Fibroblast of mammary gland (primary cell): Measurements from ENCODE around the gene PEA15.

Experiments used
- DNase-seq: peaks from one replicate; pipeline ENCODE4 v3.0.0-alpha.2; 2010; ENCODE audit warnings: low read depth
- H3K4me3 ChIP-seq: 2 replicates; pipeline ENCODE4 v1.5.1; 2011; ENCODE audit warnings: low read depth, mild to moderate bottlenecking, low read length, moderate library complexity; ENCODE audit not compliant: control insufficient read depth
- CTCF ChIP-seq: conservative IDR thresholded peaks from 2 replicates; pipeline ENCODE4 v1.5.1; 2011; ENCODE audit warnings: low read depth, low read length, inconsistent platforms; ENCODE audit not compliant: control insufficient read depth, insufficient read depth

Gene PEA15

GRCh38 chr1:160177231-160177630 lies 28.0 kb upstream of the PEA15 start:
- TF ChIP-seq CTCF, result no peak
- no peak for DNase-seq
- no peak overlapping the region for H3K4me3 ChIP-seq

DNA sequence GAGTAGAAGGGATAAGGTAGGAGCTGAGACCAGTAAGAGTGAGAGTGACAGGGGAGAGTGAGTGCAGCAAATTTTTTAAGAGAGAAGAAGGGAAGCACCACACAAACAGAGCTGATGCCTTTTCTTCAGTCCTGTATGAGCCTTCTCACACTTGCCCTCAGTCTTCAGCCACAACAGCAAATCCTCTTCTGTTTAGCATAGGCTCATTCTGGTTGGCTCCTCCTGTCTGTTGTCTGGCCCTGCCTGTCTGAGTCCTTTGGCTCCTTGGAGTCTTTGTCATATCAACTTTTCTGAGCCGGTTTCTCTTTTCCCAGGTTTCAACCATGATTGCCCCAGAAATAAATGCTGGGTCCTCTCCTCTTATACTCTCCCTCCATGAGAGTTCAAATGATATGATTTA lies 27.5 kb upstream of the PEA15 start:
- no peak for TF ChIP-seq CTCF

GRCh38 chr1:160178731-160179130 lies 26.5 kb upstream of the PEA15 start:
- H3K4me3 ChIP-seq, result no peak overlapping the region
- DNase-seq, result no peak
- no peak for TF ChIP-seq CTCF

More for the DNA sequence above, 27.5 kb upstream of the PEA15 start:
- no peak for DNase-seq
- H3K4me3 ChIP-seq, result no peak overlapping the region

GRCh38 chr1:160179336-160179735 lies 25.8 kb upstream of the PEA15 start:
- H3K4me3 ChIP-seq, result no peak overlapping the region
- no peak for DNase-seq
- TF ChIP-seq CTCF, result no peak

DNA sequence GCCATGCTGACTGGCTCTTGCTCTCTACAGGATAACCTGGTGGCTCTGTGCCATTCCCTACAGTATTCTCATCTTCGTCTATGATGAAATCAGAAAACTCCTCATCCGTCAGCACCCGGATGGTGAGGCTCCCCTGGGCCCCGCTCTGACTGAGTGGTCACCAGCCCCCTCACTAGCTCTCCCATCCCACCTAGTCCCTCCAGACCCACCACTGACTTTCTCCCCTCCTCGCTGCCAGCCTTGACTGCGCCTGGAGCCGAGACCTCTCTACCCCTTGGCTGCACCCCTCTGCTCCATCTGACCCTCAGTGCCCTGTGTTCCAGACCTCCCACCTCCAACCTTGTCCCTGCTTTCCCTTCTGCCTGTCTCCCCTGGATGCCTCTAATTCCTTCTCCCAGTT lies 18.9 kb upstream of the PEA15 start:
- no peak for TF ChIP-seq CTCF
- no peak overlapping the region for H3K4me3 ChIP-seq
- no peak for DNase-seq

DNA sequence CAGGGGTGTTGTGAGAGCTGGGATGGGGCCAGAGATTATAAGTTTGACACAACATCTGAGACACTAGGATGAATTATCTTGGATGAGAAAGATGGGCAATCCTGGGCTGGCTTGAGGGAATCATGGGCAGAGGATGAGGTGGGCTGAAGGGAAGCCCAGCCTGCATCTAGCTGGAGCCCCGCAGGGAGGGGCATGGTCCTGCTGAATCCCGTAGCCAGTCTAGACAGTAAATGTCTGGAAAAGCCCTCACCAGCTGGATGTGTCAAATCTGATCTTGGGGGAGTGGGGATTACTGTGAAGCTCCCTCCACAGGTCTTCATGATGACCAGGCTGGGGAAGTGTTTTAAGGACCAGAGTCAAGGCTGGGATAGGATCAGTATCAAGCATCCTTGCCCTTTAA lies 18.5 kb upstream of the PEA15 start:
- no peak for DNase-seq
- TF ChIP-seq CTCF, result no peak
- H3K4me3 ChIP-seq, result no peak overlapping the region

GRCh38 chr1:160187407-160187806 lies 17.8 kb upstream of the PEA15 start:
- TF ChIP-seq CTCF, result no peak
- no peak for DNase-seq
- no peak overlapping the region for H3K4me3 ChIP-seq
